B cell (primary cell): ENCODE measurements around the gene CTNNA2.

Experiments used
- EZH2 ChIP-seq: IDR thresholded peaks from 2 replicates; pipeline ENCODE4 v1.6.1; 2012; ENCODE audit warnings: borderline replicate concordance, low read depth, mild to moderate bottlenecking, moderate library complexity, low read length; ENCODE audit not compliant: insufficient read depth, poor library complexity, severe bottlenecking
- TF ChIP-seq, protein P1 (sequence below): fragments of 200-600 bp; IDR thresholded peaks from one replicate; pipeline ENCODE4 v1.8.0; 2022; ENCODE audit warnings: antibody characterized with exemption, mild to moderate bottlenecking

DNA sequence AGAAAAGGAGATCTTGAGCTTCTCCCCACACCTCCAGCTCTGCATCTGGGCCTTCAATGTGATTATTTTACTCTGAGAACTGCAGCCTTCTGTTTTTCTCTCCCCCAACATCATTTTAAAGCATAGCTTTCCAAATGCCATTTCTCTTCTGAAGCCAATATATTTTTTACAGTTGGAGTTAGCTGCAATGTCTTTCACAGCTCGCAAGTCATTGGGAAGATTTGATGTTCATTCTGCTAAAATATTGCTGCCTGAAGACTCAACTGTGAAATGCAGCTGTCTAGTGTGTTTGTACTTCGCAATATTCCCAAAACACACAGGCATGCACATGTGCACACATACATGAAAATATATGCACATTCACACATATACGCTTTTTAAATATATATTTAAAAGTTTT is 496.4 kb downstream of the CTNNA2 start:
- TF ChIP-seq, protein P1, sequence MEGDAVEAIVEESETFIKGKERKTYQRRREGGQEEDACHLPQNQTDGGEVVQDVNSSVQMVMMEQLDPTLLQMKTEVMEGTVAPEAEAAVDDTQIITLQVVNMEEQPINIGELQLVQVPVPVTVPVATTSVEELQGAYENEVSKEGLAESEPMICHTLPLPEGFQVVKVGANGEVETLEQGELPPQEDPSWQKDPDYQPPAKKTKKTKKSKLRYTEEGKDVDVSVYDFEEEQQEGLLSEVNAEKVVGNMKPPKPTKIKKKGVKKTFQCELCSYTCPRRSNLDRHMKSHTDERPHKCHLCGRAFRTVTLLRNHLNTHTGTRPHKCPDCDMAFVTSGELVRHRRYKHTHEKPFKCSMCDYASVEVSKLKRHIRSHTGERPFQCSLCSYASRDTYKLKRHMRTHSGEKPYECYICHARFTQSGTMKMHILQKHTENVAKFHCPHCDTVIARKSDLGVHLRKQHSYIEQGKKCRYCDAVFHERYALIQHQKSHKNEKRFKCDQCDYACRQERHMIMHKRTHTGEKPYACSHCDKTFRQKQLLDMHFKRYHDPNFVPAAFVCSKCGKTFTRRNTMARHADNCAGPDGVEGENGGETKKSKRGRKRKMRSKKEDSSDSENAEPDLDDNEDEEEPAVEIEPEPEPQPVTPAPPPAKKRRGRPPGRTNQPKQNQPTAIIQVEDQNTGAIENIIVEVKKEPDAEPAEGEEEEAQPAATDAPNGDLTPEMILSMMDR, result no peak
- TF ChIP-seq EZH2, result no peak
